Upper lobe of right lung (tissue), 1 donor: Measurements from ENCODE around the gene CAVIN2. TPM values are rescaled to one million over a fixed set of nuclear protein-coding genes. Genes with fewer than 3 reads are reported as not detected.

Experiments
- ATAC-seq: fragments of 200-7000 bp; cut with Tn5 transposase; one replicate; pipeline ENCODE4 v1.9.1; 2020; ENCODE audit warnings: mild to moderate bottlenecking, moderate library complexity
- DNase-seq: peaks from one replicate; pipeline ENCODE4 v3.0.0-alpha.2; 2020
- H3K27ac ChIP-seq: fragments of 200-600 bp; one replicate; pipeline ENCODE4 v1.8.0; 2022
- H3K27me3 ChIP-seq: fragments of 200-600 bp; one replicate; pipeline ENCODE4 v1.8.0; 2022; ENCODE audit warnings: mild to moderate bottlenecking
- H3K36me3 ChIP-seq: fragments of 200-600 bp; one replicate; pipeline ENCODE4 v1.8.0; 2022
- H3K4me1 ChIP-seq: fragments of 200-600 bp; one replicate; pipeline ENCODE4 v1.8.0; 2022
- H3K4me3 ChIP-seq: fragments of 200-600 bp; one replicate; pipeline ENCODE4 v1.8.0; 2022; ENCODE audit warnings: mild to moderate bottlenecking
- H3K9me3 ChIP-seq: fragments of 200-600 bp; one replicate; pipeline ENCODE4 v1.8.0; 2022
- CTCF ChIP-seq: fragments of 200-600 bp; IDR thresholded peaks from one replicate; pipeline ENCODE4 v1.8.0; 2022; ENCODE audit warnings: antibody characterized with exemption
- intact Hi-C: fragments of 100-400 bp; cut with DNase I; formaldehyde crosslinking; loops from one replicate; pipeline ENCODE4 v1.11.0; 2022
- total RNA-seq: library from RNA; stranded (reverse); fragmentation: NEBNext Ultra II Directional; extraction: Animal tissue kit (Norgen Biotek cat#: 25700); gene quantifications from one replicate; pipeline ENCODE4 v1.2.1, GENCODE V29; 2021
- donor health status: DM: no; HTN: yes; CAD: no; lungs with severe emphysema.

The CAVIN2 gene
- total RNA-seq, 1 donor from 2014 or later: 185 TPM

GRCh38 chr2:191818133-191818532 is 28.8 kb downstream of the CAVIN2 start:
- no peaks in the 10 kb centered on the region for H3K36me3 ChIP-seq
- no peak for DNase-seq
- TF ChIP-seq CTCF: no peak
- H3K4me3 ChIP-seq: no peak overlapping the region
- H3K4me1 ChIP-seq: no peaks in the 10 kb centered on the region
- no peak overlapping the region for H3K27ac ChIP-seq
- no peaks in the 10 kb centered on the region for H3K27me3 ChIP-seq
- no peak for ATAC-seq
- intact Hi-C loops: no loop called here
- no peaks in the 10 kb centered on the region for H3K9me3 ChIP-seq

- intact Hi-C loops: no loop called here
- peak; percentile 59 for ATAC-seq
- no peak for DNase-seq
These were observed 31.9 kb downstream of the CAVIN2 start for GRCh38 chr2:191815010-191815409.

GRCh38 chr2:191813943-191814342 is 32.9 kb downstream of the CAVIN2 start:
- no peaks in the 10 kb centered on the region for H3K4me1 ChIP-seq
- no peaks in the 10 kb centered on the region for H3K36me3 ChIP-seq
- H3K27ac ChIP-seq: no peak overlapping the region
- H3K27me3 ChIP-seq: no peaks in the 10 kb centered on the region
- no peak for DNase-seq
- ATAC-seq: no peak
- intact Hi-C loops: loop anchor here (5.0 kb wide), 1 partner anchor 348 kb away; no protein-coding TSS in a partner anchor
- no peak overlapping the region for H3K4me3 ChIP-seq
- TF ChIP-seq CTCF: no peak
- H3K9me3 ChIP-seq: no peaks in the 10 kb centered on the region

More at GRCh38 chr2:191815010-191815409, 31.9 kb downstream of the CAVIN2 start:
- Histone ChIP-seq H3K4me3 (no peak overlapping the region), H3K9me3 (no peaks in the 10 kb centered on the region), H3K27me3 (no peaks in the 10 kb centered on the region), H3K36me3 (no peaks in the 10 kb centered on the region), H3K27ac (no peak overlapping the region), H3K4me1 (no peaks in the 10 kb centered on the region)
- no peak for TF ChIP-seq CTCF

GRCh38 chr2:191811807-191812602 is 34.9 kb downstream of the CAVIN2 start:
- Histone ChIP-seq H3K27ac (no peak overlapping the region), H3K4me3 (no peak overlapping the region), H3K36me3 (no peaks in the 10 kb centered on the region), H3K4me1 (no peaks in the 10 kb centered on the region), H3K27me3 (no peaks in the 10 kb centered on the region), H3K9me3 (no peaks in the 10 kb centered on the region)
- ATAC-seq (peak; percentile 93), DNase-seq (peak; percentile 62)
- intact Hi-C loops: loop anchor here (5.0 kb wide), 1 partner anchor 350 kb away; no protein-coding TSS in a partner anchor
- TF ChIP-seq CTCF: peak; percentile 81

- no peaks in the 10 kb centered on the region for H3K36me3 ChIP-seq
- H3K4me1 ChIP-seq: no peaks in the 10 kb centered on the region
- H3K9me3 ChIP-seq: no peaks in the 10 kb centered on the region
- no peak overlapping the region for H3K27ac ChIP-seq
- intact Hi-C loops: no loop called here
- no peaks in the 10 kb centered on the region for H3K27me3 ChIP-seq
- ATAC-seq: no peak
- no peak for TF ChIP-seq CTCF
- DNase-seq: no peak
- H3K4me3 ChIP-seq: no peak overlapping the region
These were observed 40.5 kb downstream of the CAVIN2 start for GRCh38 chr2:191806396-191806795.
